ENCODE measurements around the gene FAM110D. TPM values are rescaled to one million over a fixed set of nuclear protein-coding genes. Genes with fewer than 3 reads are reported as not detected.

Gene FAM110D
- total and polyA plus RNA-seq, 2 experiments from 2014 or later: 0.24 to 0.39 TPM

DNA sequence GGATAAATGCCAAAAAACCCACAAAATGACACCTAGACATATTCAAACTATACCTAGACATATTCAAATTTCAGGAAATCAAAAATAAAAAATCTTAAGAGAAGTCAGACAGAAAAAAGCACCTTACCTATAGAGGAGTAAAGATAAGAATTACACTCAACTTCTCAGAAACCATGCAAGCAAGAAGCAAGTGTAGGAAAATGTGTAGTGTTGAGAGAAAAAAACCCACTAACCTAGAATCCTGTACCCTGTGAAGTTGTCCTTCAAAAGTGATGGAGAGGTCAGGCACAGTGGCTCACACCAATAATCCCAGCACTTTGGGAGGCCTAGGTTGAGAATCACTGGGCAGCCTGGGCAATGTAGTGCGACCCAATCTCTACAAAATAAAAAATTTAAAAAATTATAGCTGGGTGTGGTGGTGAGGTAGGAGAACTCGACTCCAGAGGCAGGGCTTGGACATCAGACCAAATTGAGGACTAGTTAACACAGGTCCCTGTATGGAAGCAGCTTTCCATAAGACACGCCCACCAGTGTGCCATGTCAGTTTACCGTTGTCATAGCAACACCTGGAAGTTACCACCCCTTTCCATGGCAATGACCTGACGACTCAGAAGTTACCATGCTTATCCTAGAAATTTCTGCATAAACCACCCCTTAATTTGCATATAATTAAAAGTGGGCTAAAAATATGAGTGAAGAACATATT, 26.6 kb upstream of the FAM110D start:
- H3K4me3 ChIP-seq: no peak overlapping the region
- H4K20me1 ChIP-seq (replicated peaks; ENCODE audit: insufficient read depth): no peaks in the 10 kb centered on the region
- peak; percentile 83 for DNase-seq (ENCODE audit: low spot score)

DNA sequence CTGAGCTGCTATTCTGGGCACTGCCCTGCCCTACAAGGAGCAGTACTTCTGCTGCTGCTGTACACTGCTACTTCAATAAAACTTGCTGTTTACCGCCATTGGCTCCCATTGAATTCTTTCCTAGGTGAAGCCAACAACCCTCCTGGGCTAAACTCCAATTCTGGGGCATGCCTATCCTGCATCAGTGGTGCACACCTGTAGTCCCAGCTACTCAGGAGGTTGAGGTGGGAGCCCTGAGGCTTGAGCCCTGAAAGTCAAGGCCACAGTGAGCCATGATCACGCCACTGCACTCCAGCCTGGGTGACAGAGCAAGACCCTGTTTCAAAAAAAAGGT, 26.1 kb upstream of the FAM110D start:
- H3K36me3 ChIP-seq (ENCODE audit: insufficient read depth): no peaks in the 10 kb centered on the region
- H2AFZ ChIP-seq: no peak overlapping the region
- H4K20me1 ChIP-seq (replicated peaks; ENCODE audit: insufficient read depth): no peaks in the 10 kb centered on the region
- H3K27ac Mint-ChIP-seq: no peak overlapping the region
- no peak overlapping the region for H3K27ac ChIP-seq (ENCODE audit: low read depth)
- H3K27me3 ChIP-seq (ENCODE audit: insufficient read depth): no peaks in the 10 kb centered on the region
- no peak overlapping the region for H3K4me2 ChIP-seq
- no peaks in the 10 kb centered on the region; the same call in 2 of the 3 replicates for H3K4me1 Mint-ChIP-seq
- H3K9me3 Mint-ChIP-seq: no peaks in the 10 kb centered on the region; the same call in 2 of the 3 replicates
- H3K4me3 Mint-ChIP-seq: no peak overlapping the region
- no peak overlapping the region for H3K4me3 ChIP-seq
- no peaks in the 10 kb centered on the region for H3F3A ChIP-seq (replicated peaks; ENCODE audit: low read depth)
- no peak for DNase-seq (ENCODE audit: low spot score)
- H3K4me1 ChIP-seq (ENCODE audit: insufficient read depth): no peaks in the 10 kb centered on the region
- H3K79me2 ChIP-seq (replicated peaks; ENCODE audit: insufficient read depth): no peaks in the 10 kb centered on the region
- H3K36me3 Mint-ChIP-seq (ENCODE audit: low read depth): no peaks in the 10 kb centered on the region
- H3K27me3 Mint-ChIP-seq (ENCODE audit: insufficient read depth, low read depth, poor library complexity): no peaks in the 10 kb centered on the region
- no peaks in the 10 kb centered on the region for H3K9me2 ChIP-seq (ENCODE audit: insufficient read depth)
- no peak for ATAC-seq
- TF ChIP-seq, protein P1, sequence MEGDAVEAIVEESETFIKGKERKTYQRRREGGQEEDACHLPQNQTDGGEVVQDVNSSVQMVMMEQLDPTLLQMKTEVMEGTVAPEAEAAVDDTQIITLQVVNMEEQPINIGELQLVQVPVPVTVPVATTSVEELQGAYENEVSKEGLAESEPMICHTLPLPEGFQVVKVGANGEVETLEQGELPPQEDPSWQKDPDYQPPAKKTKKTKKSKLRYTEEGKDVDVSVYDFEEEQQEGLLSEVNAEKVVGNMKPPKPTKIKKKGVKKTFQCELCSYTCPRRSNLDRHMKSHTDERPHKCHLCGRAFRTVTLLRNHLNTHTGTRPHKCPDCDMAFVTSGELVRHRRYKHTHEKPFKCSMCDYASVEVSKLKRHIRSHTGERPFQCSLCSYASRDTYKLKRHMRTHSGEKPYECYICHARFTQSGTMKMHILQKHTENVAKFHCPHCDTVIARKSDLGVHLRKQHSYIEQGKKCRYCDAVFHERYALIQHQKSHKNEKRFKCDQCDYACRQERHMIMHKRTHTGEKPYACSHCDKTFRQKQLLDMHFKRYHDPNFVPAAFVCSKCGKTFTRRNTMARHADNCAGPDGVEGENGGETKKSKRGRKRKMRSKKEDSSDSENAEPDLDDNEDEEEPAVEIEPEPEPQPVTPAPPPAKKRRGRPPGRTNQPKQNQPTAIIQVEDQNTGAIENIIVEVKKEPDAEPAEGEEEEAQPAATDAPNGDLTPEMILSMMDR (conservative IDR thresholded peaks at IDR 0.05; ENCODE audit: low read depth in 2 of 2): no peak
- TF ChIP-seq CREB1 (CRISPR knock-in tag; IDR thresholded peaks at IDR 0.05; ENCODE audit: low read depth) (no peak), EZH2phosphoT487 (IDR thresholded peaks at IDR 0.05; ENCODE audit: unreplicated experiment) (no peak), JUNB (IDR thresholded peaks at IDR 0.05; ENCODE audit: unreplicated experiment) (no peak)
- TF ChIP-seq, protein P2, sequence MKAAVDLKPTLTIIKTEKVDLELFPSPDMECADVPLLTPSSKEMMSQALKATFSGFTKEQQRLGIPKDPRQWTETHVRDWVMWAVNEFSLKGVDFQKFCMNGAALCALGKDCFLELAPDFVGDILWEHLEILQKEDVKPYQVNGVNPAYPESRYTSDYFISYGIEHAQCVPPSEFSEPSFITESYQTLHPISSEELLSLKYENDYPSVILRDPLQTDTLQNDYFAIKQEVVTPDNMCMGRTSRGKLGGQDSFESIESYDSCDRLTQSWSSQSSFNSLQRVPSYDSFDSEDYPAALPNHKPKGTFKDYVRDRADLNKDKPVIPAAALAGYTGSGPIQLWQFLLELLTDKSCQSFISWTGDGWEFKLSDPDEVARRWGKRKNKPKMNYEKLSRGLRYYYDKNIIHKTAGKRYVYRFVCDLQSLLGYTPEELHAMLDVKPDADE (IDR thresholded peaks at IDR 0.05): no peak

More for the DNA sequence above, 26.6 kb upstream of the FAM110D start:
- no peaks in the 10 kb centered on the region for H3K79me2 ChIP-seq (replicated peaks; ENCODE audit: insufficient read depth)
- Mint-ChIP-seq H3K27me3 (ENCODE audit: insufficient read depth, low read depth, poor library complexity) (no peaks in the 10 kb centered on the region), H3K27ac (no peak overlapping the region), H3K4me3 (no peak overlapping the region), H3K4me1 (peaks cover 4% of the 10 kb centered on the region; the same call in 2 of the 3 replicates), H3K36me3 (ENCODE audit: low read depth) (no peaks in the 10 kb centered on the region), H3K9me3 (no peaks in the 10 kb centered on the region; the same call in 2 of the 3 replicates)
- no peak overlapping the region for H3K27ac ChIP-seq (ENCODE audit: low read depth)
- H3K36me3 ChIP-seq (ENCODE audit: insufficient read depth): no peaks in the 10 kb centered on the region
- TF ChIP-seq POLR2AphosphoS5 (IDR thresholded peaks at IDR 0.05; ENCODE audit: low read depth): no peak
- TF ChIP-seq NANOG (IDR thresholded peaks at IDR 0.05; ENCODE audit: borderline replicate concordance): no peak
- no peak for TF ChIP-seq ZNF114 (CRISPR knock-in tag; IDR thresholded peaks at IDR 0.05)
- TF ChIP-seq CREB1 (CRISPR knock-in tag; IDR thresholded peaks at IDR 0.05; ENCODE audit: low read depth): no peak
- TF ChIP-seq, protein P1 (conservative IDR thresholded peaks at IDR 0.05; ENCODE audit: low read depth in 2 of 2): no peak
- TF ChIP-seq JUNB (IDR thresholded peaks at IDR 0.05; ENCODE audit: unreplicated experiment): no peak
- TF ChIP-seq, protein P3, sequence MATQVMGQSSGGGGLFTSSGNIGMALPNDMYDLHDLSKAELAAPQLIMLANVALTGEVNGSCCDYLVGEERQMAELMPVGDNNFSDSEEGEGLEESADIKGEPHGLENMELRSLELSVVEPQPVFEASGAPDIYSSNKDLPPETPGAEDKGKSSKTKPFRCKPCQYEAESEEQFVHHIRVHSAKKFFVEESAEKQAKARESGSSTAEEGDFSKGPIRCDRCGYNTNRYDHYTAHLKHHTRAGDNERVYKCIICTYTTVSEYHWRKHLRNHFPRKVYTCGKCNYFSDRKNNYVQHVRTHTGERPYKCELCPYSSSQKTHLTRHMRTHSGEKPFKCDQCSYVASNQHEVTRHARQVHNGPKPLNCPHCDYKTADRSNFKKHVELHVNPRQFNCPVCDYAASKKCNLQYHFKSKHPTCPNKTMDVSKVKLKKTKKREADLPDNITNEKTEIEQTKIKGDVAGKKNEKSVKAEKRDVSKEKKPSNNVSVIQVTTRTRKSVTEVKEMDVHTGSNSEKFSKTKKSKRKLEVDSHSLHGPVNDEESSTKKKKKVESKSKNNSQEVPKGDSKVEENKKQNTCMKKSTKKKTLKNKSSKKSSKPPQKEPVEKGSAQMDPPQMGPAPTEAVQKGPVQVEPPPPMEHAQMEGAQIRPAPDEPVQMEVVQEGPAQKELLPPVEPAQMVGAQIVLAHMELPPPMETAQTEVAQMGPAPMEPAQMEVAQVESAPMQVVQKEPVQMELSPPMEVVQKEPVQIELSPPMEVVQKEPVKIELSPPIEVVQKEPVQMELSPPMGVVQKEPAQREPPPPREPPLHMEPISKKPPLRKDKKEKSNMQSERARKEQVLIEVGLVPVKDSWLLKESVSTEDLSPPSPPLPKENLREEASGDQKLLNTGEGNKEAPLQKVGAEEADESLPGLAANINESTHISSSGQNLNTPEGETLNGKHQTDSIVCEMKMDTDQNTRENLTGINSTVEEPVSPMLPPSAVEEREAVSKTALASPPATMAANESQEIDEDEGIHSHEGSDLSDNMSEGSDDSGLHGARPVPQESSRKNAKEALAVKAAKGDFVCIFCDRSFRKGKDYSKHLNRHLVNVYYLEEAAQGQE (IDR thresholded peaks at IDR 0.05; ENCODE audit: unreplicated experiment): no peak
- peak; percentile 63 for ATAC-seq
- H3K4me2 ChIP-seq: no peak overlapping the region
- no peaks in the 10 kb centered on the region for H3K27me3 ChIP-seq (ENCODE audit: insufficient read depth)
- H3K9me2 ChIP-seq (ENCODE audit: insufficient read depth): no peaks in the 10 kb centered on the region
- H2AFZ ChIP-seq: no peak overlapping the region
- H3F3A ChIP-seq (replicated peaks; ENCODE audit: low read depth): no peaks in the 10 kb centered on the region
- no peaks in the 10 kb centered on the region for H3K4me1 ChIP-seq (ENCODE audit: insufficient read depth)
